ENCODE results near the gene COMT. TPM values are rescaled to one million over a fixed set of nuclear protein-coding genes. Genes with fewer than 3 reads are reported as not detected.

COMT gene
- total and polyA plus RNA-seq, 4 donors: 75.3 to 430 (median 146) TPM

DNA sequence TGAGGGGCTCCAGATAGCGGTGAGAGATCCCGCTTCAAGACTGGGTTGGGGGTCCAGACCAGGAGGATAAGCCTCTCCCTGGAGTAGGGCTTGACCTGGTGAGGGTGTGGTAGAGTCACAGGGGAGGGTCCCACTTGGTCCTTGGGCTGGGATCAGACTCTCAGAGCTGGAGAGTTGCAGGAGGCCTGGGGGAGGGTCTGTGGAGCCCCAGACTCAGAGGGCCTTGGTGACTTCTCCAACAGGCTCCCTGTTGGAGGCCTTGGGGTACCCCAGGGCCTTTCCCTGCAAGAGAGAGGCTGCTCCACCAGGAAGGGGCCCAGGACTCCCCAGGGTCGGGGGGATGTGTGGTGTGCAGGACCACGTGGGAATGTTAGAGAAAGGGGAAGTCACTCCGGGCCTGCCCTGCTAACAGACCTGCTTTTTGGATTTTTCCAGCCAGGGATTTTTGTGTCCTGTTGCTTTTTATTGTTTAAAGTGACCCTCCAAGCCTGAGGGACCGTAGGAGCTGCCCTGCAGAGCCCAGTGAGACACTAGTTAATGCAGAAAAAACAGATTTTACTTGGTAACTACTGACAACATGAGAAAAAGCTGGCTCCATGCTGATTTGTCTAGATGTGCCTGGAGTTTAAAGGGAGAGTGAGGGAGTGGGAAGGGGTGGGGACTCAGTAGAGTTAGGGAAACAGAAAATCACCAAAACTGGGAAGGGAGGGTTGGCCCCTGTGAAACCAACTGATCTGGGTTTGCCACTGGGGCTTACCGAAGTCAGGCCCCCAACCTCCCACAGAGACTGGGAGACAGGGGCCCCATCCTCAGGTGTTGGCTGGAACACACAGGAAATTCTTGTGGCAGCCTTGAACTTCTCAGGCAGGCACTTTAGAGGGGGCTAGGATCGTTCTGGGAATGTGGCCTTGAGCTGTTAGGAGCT is 847 bp downstream of the COMT start:
- WGBS: 24% methylated on average over 8 of the region's 8 CpGs
- H3K27me3 ChIP-seq (ENCODE audit: control insufficient read depth in 4 of 4, insufficient read depth in 4 of 4, low read length in 3 of 4): no peaks in the 10 kb centered on the region
- peak overlapping the region; percentile 90 to 95 for H3K9ac ChIP-seq (ENCODE audit: low read depth in 1 of 2, low read length in 2 of 2)
- no peaks in the 10 kb centered on the region for H3K36me3 ChIP-seq (ENCODE audit: control insufficient read depth in 4 of 4, insufficient read depth in 3 of 4, low read depth in 1 of 4, low read length in 3 of 4)
- H3K4me1 ChIP-seq (ENCODE audit: control insufficient read depth in 4 of 4, insufficient read depth in 4 of 4, low read length in 3 of 4): peaks cover 7 to 41% (median 23%) of the 10 kb centered on the region in 4 donors
- DNase-seq (ENCODE audit: low spot score): no peak
- no peaks in the 10 kb centered on the region for H3K9me3 ChIP-seq (ENCODE audit: control insufficient read depth in 4 of 4, low read length in 3 of 4)
- peak overlapping the region; percentile 86 to 89 for H3K27ac ChIP-seq (ENCODE audit: low read depth in 1 of 2, low read length in 2 of 2)
- H3K4me3 ChIP-seq (ENCODE audit: low read depth in 1 of 3, low read length in 3 of 3): peak overlapping the region; percentile 37 to 89 (median 64)
- no peak for TF ChIP-seq RAD21 (IDR thresholded peaks at IDR 0.05)
- no peak for TF ChIP-seq FOXA2 (IDR thresholded peaks at IDR 0.05)
- no peak for TF ChIP-seq HNF4A (conservative IDR thresholded peaks at IDR 0.05)
- TF ChIP-seq, protein P1, sequence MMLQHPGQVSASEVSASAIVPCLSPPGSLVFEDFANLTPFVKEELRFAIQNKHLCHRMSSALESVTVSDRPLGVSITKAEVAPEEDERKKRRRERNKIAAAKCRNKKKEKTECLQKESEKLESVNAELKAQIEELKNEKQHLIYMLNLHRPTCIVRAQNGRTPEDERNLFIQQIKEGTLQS (IDR thresholded peaks at IDR 0.05): no peak

DNA sequence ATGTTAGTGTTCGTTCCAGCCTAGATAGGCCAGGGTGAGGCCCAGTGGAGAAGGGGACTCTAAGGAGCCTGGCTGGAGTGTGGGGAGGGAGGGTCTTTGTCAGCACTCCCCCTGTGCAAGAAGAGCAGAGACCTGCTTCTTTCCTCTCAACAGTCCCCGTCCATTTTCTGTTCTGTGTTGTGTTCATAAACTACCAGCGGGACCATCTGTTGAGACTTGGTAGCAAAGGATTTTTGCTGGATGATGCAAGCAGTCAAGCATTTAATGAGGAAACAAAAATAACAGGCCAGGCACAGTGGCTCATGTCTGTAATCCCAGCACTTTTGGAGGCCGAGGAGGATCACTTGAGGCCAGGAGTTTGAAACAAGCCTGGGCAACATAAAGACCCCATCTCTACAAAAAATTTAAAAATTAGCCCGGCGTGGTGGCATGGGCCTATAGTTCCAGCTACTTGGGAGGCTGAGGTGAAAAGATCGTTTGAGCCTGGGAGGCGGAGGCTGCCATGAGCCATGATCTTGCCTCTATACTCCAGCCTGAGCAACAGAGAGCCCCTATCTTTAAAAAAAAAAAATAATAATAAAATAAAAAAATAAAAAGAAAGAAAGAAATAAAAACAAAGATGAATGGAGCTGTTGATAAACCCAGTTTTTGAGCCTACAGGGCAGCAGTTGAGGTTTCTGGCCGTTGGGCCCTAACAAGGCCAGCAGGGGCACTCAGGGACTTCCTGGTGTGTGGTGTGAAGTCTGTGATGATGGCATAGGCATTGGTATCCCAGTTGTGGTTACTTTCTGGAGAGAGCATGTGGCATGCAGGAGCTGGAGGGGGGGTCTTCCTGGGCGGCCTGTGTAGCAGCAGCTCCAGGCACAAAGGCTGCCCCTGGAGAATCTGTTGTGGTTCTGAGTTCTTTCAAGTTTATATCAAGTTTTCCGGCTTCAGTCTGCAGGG is 1.8 kb downstream of the COMT start:
- peak overlapping the region; percentile 86 to 89 for H3K27ac ChIP-seq (ENCODE audit: low read depth in 1 of 2, low read length in 2 of 2)
- no peak for DNase-seq (ENCODE audit: low spot score)
- TF ChIP-seq HNF4A (conservative IDR thresholded peaks at IDR 0.05) (no peak), JUND (IDR thresholded peaks at IDR 0.05) (peak in 1 of 2 donors; percentile 40)
- H3K4me1 ChIP-seq (ENCODE audit: control insufficient read depth in 4 of 4, insufficient read depth in 4 of 4, low read length in 3 of 4): peaks cover 7 to 38% (median 21%) of the 10 kb centered on the region in 4 donors
- H3K4me3 ChIP-seq (ENCODE audit: low read depth in 1 of 3, low read length in 3 of 3): no peak overlapping the region
- WGBS: 77% methylated on average over 11 of the region's 11 CpGs
- H3K36me3 ChIP-seq (ENCODE audit: control insufficient read depth in 4 of 4, insufficient read depth in 3 of 4, low read depth in 1 of 4, low read length in 3 of 4): no peaks in the 10 kb centered on the region
- no peaks in the 10 kb centered on the region for H3K9me3 ChIP-seq (ENCODE audit: control insufficient read depth in 4 of 4, low read length in 3 of 4)
- H3K9ac ChIP-seq (ENCODE audit: low read depth in 1 of 2, low read length in 2 of 2): peak overlapping the region; percentile 90 to 95
- H3K27me3 ChIP-seq (ENCODE audit: control insufficient read depth in 4 of 4, insufficient read depth in 4 of 4, low read length in 3 of 4): no peaks in the 10 kb centered on the region

DNA sequence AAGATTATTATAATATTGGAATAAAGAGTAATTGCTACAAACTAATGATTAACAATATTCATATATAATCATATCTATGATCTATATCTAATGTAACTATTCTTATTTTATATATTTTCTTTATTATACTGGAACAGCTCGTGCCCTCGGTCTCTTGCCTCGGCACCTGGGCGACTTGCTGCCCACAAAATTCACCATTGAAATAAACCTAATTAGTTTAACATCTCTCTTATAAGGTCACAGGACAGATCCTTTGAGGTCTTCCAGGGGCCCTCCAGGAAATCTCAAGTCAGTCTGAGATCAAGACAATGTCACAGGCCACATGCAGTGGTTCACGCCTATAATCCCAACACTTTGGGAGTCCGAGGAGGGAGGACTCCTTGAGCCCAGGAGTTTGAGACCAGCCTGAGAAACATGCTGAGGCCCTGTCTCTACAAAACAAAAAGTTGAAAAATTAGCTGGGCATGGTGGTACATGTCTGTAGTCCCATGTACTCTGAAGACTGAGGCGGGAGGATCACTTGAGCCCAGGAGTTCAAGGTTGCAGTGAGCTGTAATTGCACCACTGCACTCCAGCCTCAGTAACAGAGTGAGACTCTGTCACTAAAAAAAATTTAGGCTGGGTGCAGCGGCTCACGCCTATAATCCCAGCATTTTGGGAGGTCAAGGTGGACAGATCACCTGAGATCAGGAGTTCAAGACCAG is 6.6 kb downstream of the COMT start:
- no peak for TF ChIP-seq EGR1 (IDR thresholded peaks at IDR 0.05; ENCODE audit: low read depth in 2 of 2)
- TF ChIP-seq, protein P2, sequence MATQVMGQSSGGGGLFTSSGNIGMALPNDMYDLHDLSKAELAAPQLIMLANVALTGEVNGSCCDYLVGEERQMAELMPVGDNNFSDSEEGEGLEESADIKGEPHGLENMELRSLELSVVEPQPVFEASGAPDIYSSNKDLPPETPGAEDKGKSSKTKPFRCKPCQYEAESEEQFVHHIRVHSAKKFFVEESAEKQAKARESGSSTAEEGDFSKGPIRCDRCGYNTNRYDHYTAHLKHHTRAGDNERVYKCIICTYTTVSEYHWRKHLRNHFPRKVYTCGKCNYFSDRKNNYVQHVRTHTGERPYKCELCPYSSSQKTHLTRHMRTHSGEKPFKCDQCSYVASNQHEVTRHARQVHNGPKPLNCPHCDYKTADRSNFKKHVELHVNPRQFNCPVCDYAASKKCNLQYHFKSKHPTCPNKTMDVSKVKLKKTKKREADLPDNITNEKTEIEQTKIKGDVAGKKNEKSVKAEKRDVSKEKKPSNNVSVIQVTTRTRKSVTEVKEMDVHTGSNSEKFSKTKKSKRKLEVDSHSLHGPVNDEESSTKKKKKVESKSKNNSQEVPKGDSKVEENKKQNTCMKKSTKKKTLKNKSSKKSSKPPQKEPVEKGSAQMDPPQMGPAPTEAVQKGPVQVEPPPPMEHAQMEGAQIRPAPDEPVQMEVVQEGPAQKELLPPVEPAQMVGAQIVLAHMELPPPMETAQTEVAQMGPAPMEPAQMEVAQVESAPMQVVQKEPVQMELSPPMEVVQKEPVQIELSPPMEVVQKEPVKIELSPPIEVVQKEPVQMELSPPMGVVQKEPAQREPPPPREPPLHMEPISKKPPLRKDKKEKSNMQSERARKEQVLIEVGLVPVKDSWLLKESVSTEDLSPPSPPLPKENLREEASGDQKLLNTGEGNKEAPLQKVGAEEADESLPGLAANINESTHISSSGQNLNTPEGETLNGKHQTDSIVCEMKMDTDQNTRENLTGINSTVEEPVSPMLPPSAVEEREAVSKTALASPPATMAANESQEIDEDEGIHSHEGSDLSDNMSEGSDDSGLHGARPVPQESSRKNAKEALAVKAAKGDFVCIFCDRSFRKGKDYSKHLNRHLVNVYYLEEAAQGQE (IDR thresholded peaks at IDR 0.05): no peak
- no peak for TF ChIP-seq JUND (IDR thresholded peaks at IDR 0.05)
- TF ChIP-seq, protein P1 (IDR thresholded peaks at IDR 0.05): no peak
- TF ChIP-seq YY1 (IDR thresholded peaks at IDR 0.05): no peak
- TF ChIP-seq HNF4G (IDR thresholded peaks at IDR 0.05): no peak
- Histone ChIP-seq H3K4me3 (ENCODE audit: low read depth in 1 of 3, low read length in 3 of 3) (no peak overlapping the region), H3K36me3 (ENCODE audit: control insufficient read depth in 4 of 4, insufficient read depth in 3 of 4, low read depth in 1 of 4, low read length in 3 of 4) (no peaks in the 10 kb centered on the region), H3K9ac (ENCODE audit: low read depth in 1 of 2, low read length in 2 of 2) (peak overlapping the region in 1 of 2 donors; percentile 3), H3K4me1 (ENCODE audit: control insufficient read depth in 4 of 4, insufficient read depth in 4 of 4, low read length in 3 of 4) (peaks cover 0 to 23% (median 6%) of the 10 kb centered on the region in 4 donors), H3K27ac (ENCODE audit: low read depth in 1 of 2, low read length in 2 of 2) (no peak overlapping the region), H3K9me3 (ENCODE audit: control insufficient read depth in 4 of 4, low read length in 3 of 4) (no peaks in the 10 kb centered on the region), H3K27me3 (ENCODE audit: control insufficient read depth in 4 of 4, insufficient read depth in 4 of 4, low read length in 3 of 4) (no peaks in the 10 kb centered on the region)
- no peak for DNase-seq (ENCODE audit: low spot score)
- WGBS: 83% methylated on average over 9 of the region's 9 CpGs

All from liver (tissue), 9 donors.